ENCODE results near the gene TMEM63A. TPM values are rescaled to one million over a fixed set of nuclear protein-coding genes. Genes with fewer than 3 reads are reported as not detected.

TMEM63A gene
- polyA plus RNA-seq, 2 of the 4 experiments (the other 2 are of a cell fraction) = 7.5 to 9.5 TPM

- POLR2A ChIA-PET = interaction anchor here (0.9 to 1.9 kb wide), 4 partner anchors 12 to 192 kb away, joined by 3 to 14 read pairs (median 4); partner anchors contain the start of genes H3-3A, PYCR2 and TMEM63A
- CTCF ChIA-PET = interaction anchor here (0.8 to 2.4 kb wide), 12 partner anchors 9 to 400 kb away, joined by 3 to 15 read pairs (median 4); partner anchors contain the start of gene TMEM63A
- no peaks in the 10 kb centered on the region for H3K9me3 ChIP-seq
- H3K4me1 ChIP-seq = peaks cover 29% of the 10 kb centered on the region
- 32% methylated on average over 3 of the region's 3 CpGs for WGBS (ENCODE audit: missing lambda C conversion rate)
- ATAC-seq = 0 out of 6 replicates have a peak, but pooled peaks of 1 of the 2 experiments have one; percentile 14
- DNase-seq (ENCODE audit: low read depth in 1 of 2, low spot score in 1 of 2) = no peak
- FAIRE-seq = no peak
- H3K27ac ChIP-seq = peak overlapping the region in 1 of 2 experiments; percentile 9; a peak in 3 of 6 replicates
- no peak overlapping the region for H3K4me3 ChIP-seq
- peak overlapping the region; percentile 57 for H3K4me2 ChIP-seq
- TF ChIP-seq ZNF302 (CRISPR knock-in tag; IDR thresholded peaks at IDR 0.05) (no peak), CBX2 (IDR thresholded peaks at IDR 0.05; ENCODE audit: borderline replicate concordance, low read depth) (no peak), ELK1 (IDR thresholded peaks at IDR 0.05; ENCODE audit: low read depth, low read length) (no peak), PHF8 (IDR thresholded peaks at IDR 0.05; ENCODE audit: borderline replicate concordance, low read depth) (no peak), KDM5A (IDR thresholded peaks at IDR 0.05) (no peak), CTCF (IDR thresholded peaks at IDR 0.05) (no peak), SMC3 (IDR thresholded peaks at IDR 0.05) (no peak), POLR2A (IDR thresholded peaks at IDR 0.05; ENCODE audit: low read length) (no peak), MAZ (IDR thresholded peaks at IDR 0.05; ENCODE audit: borderline replicate concordance, low read depth, low read length) (no peak), RCOR1 (IDR thresholded peaks at IDR 0.05; ENCODE audit: low read depth, low read length) (no peak)
Measured at GRCh38 chr1:225870911-225871310, 11.3 kb downstream of the TMEM63A start.

- CTCF ChIA-PET = interaction anchor here (1.1 to 1.3 kb wide), 2 partner anchors 14 to 394 kb away, joined by 3 to 6 read pairs; partner anchors contain the start of gene TMEM63A
- H3K4me2 ChIP-seq = no peak overlapping the region
- peaks cover 38% of the 10 kb centered on the region for H3K4me1 ChIP-seq
- DNase-seq (ENCODE audit: low read depth in 1 of 2, low spot score in 1 of 2) (no peak), FAIRE-seq (no peak), ATAC-seq (no peak)
- WGBS (ENCODE audit: missing lambda C conversion rate) = 97% methylated on average over 8 of the region's 8 CpGs
- no peaks in the 10 kb centered on the region for H3K9me3 ChIP-seq
- TF ChIP-seq JUN (IDR thresholded peaks at IDR 0.05) (no peak), JUNB (IDR thresholded peaks at IDR 0.05) (no peak), EHMT2 (IDR thresholded peaks at IDR 0.05; ENCODE audit: low read depth) (no peak), SREBF2 (IDR thresholded peaks at IDR 0.05) (no peak), ATOH8 (CRISPR knock-in tag; IDR thresholded peaks at IDR 0.05; ENCODE audit: low read depth) (no peak), MAFK (IDR thresholded peaks at IDR 0.05; ENCODE audit: partially characterized antibody) (no peak), SMC3 (IDR thresholded peaks at IDR 0.05) (no peak), TP53 (CRISPR knock-in tag; IDR thresholded peaks at IDR 0.05) (no peak), CEBPB (IDR thresholded peaks at IDR 0.05) (no peak), CHD2 (IDR thresholded peaks at IDR 0.05; ENCODE audit: low read length, partially characterized antibody) (no peak), ESRRA (IDR thresholded peaks at IDR 0.05; ENCODE audit: borderline replicate concordance, low read length) (no peak), EP300 (IDR thresholded peaks at IDR 0.05) (no peak), HES2 (IDR thresholded peaks at IDR 0.05) (no peak), PBX3 (IDR thresholded peaks at IDR 0.05) (no peak), FOXS1 (CRISPR knock-in tag; IDR thresholded peaks at IDR 0.05) (no peak)
- no peak overlapping the region for H3K4me3 ChIP-seq
- POLR2A ChIA-PET = no interaction called here
- H3K27ac ChIP-seq = no peak overlapping the region
Measured at GRCh38 chr1:225868631-225869330, 13.4 kb downstream of the TMEM63A start.
